Spinal cord (tissue), 10 donors: Measurements from ENCODE around the gene ANKS1A. TPM values are rescaled to one million over a fixed set of nuclear protein-coding genes. Genes with fewer than 3 reads are reported as not detected.

Source experiments
- DNase-seq, 6 donors: peaks; one replicate each; pipeline versions ENCODE4 v3.0.0 to v3.0.0-alpha.2; 2013 to 2015; ENCODE audit warnings: low spot score in 6 of 6, low read depth in 4 of 6
- H3K27ac ChIP-seq: one replicate; pipeline ENCODE4 v1.5.1; 2013; ENCODE audit warnings: low read depth, low read length, control low read depth
- H3K27me3 ChIP-seq: one replicate; pipeline ENCODE4 v1.6.1; 2013; ENCODE audit warnings: low read length; ENCODE audit not compliant: control insufficient read depth, insufficient read depth
- H3K36me3 ChIP-seq: one replicate; pipeline ENCODE4 v1.6.1; 2013; ENCODE audit warnings: low read length; ENCODE audit not compliant: control insufficient read depth, insufficient read depth
- H3K4me1 ChIP-seq: one replicate; pipeline ENCODE4 v1.6.1; 2013; ENCODE audit warnings: low read length; ENCODE audit not compliant: control insufficient read depth, insufficient read depth
- H3K4me3 ChIP-seq: one replicate; pipeline ENCODE4 v1.5.1; 2013; ENCODE audit warnings: low read depth, low read length, control low read depth
- H3K9me3 ChIP-seq: one replicate; pipeline ENCODE4 v1.6.1; 2013; ENCODE audit warnings: low read length; ENCODE audit not compliant: control insufficient read depth, insufficient read depth
- WGBS: methylation state at CpG from one replicate; pipeline ENCODE4 v1.1.5; 2013; ENCODE audit warnings: missing lambda C conversion rate; ENCODE audit not compliant: insufficient coverage; 5-methylcytosine and 5-hydroxymethylcytosine counted together
- polyA plus RNA-seq, 2 donors: library from polyadenylated mRNA; unstranded; fragments of 120-200 nt; gene quantifications; one replicate each; pipeline ENCODE4 v1.2.1, GENCODE V29; 2013; ENCODE audit not compliant: insufficient read length in 2 of 2
- total RNA-seq, 2 donors: library from RNA; depleted of rRNA in 1 of 2; stranded (reverse); fragments of 120-200 nt in 1 of 2; fragments of >200 nt in 1 of 2; gene quantifications; one replicate each; pipeline versions ENCODE4 v1.2.3 to v1.2.4, GENCODE V29; 2013 to 2014
- donor health status: healthy.

ANKS1A gene
- total and polyA plus RNA-seq, 4 donors, result 31.1 to 53.6 (median 42.4) TPM

- no CpG with 5 or more reads among the region's 1 CpG for WGBS
- Histone ChIP-seq H3K9me3 (no peaks in the 10 kb centered on the region), H3K4me1 (no peaks in the 10 kb centered on the region)
These were observed 58.5 kb downstream of the ANKS1A start for GRCh38 chr6:34947561-34947960.

GRCh38 chr6:34949636-34950035 lies 60.6 kb downstream of the ANKS1A start:
- H3K27me3 ChIP-seq, result no peaks in the 10 kb centered on the region
- H3K4me1 ChIP-seq, result no peaks in the 10 kb centered on the region
- H3K9me3 ChIP-seq, result no peaks in the 10 kb centered on the region
- DNase-seq, result peak in 1 of 6 donors; percentile 55
- no peak overlapping the region for H3K27ac ChIP-seq
- H3K4me3 ChIP-seq, result no peak overlapping the region
- no CpG with 5 or more reads among the region's 3 CpGs for WGBS
- H3K36me3 ChIP-seq, result no peaks in the 10 kb centered on the region

More at GRCh38 chr6:34947561-34947960, 58.5 kb downstream of the ANKS1A start:
- no peak for DNase-seq
- H3K27me3 ChIP-seq, result no peaks in the 10 kb centered on the region
- H3K36me3 ChIP-seq, result no peaks in the 10 kb centered on the region
- H3K27ac ChIP-seq, result no peak overlapping the region
- H3K4me3 ChIP-seq, result no peak overlapping the region

DNA sequence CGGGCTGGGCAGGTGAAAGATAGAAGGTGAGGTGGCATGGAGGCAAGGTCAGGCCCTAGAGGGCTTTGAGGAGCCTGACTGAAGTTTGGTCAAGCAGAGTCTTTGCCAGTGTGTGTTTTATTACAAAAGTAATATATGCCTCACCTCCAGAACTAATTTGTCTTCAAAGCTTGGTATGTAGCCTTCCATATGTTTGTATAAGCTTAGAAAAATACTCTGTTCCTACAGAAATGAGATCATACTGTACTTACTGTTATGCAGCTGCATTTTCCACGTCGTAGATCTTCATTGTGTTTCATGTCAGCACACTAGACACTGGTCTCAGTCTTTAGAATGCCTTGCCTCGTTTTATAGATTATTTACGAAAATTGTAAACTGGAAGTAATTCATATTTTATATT lies 61.8 kb downstream of the ANKS1A start:
- H3K9me3 ChIP-seq, result no peaks in the 10 kb centered on the region
- no peak overlapping the region for H3K27ac ChIP-seq
- H3K4me3 ChIP-seq, result no peak overlapping the region
- no peaks in the 10 kb centered on the region for H3K4me1 ChIP-seq
- no peaks in the 10 kb centered on the region for H3K36me3 ChIP-seq
- WGBS, result 78% methylated on average over 1 of the region's 5 CpGs
- H3K27me3 ChIP-seq, result no peaks in the 10 kb centered on the region
- no peak for DNase-seq

DNA sequence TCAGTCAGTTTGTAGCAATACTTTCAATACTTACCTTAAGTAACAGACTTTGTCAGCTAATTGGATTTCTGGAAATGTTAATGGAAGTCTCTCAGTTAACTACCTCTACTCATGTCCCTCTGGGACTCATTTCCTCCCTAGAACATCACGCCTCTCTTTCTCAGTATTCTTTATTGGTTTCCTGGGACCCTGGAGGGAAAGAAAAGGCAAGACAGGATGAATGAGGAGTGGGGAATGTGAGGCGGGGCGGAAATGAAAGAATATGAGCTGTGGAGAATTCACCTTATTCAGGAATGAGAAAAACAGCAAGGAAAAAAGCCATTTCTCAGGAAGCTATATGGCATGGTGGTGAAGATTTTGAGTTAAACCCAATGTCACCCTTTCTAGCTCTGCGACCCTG lies 62.7 kb downstream of the ANKS1A start:
- Histone ChIP-seq H3K27me3 (no peaks in the 10 kb centered on the region), H3K36me3 (no peaks in the 10 kb centered on the region), H3K9me3 (no peaks in the 10 kb centered on the region), H3K27ac (no peak overlapping the region), H3K4me3 (no peak overlapping the region), H3K4me1 (peaks cover 2% of the 10 kb centered on the region)
- DNase-seq, result peak in 1 of 6 donors; percentile 94
- 73% methylated on average over 2 of the region's 4 CpGs for WGBS

DNA sequence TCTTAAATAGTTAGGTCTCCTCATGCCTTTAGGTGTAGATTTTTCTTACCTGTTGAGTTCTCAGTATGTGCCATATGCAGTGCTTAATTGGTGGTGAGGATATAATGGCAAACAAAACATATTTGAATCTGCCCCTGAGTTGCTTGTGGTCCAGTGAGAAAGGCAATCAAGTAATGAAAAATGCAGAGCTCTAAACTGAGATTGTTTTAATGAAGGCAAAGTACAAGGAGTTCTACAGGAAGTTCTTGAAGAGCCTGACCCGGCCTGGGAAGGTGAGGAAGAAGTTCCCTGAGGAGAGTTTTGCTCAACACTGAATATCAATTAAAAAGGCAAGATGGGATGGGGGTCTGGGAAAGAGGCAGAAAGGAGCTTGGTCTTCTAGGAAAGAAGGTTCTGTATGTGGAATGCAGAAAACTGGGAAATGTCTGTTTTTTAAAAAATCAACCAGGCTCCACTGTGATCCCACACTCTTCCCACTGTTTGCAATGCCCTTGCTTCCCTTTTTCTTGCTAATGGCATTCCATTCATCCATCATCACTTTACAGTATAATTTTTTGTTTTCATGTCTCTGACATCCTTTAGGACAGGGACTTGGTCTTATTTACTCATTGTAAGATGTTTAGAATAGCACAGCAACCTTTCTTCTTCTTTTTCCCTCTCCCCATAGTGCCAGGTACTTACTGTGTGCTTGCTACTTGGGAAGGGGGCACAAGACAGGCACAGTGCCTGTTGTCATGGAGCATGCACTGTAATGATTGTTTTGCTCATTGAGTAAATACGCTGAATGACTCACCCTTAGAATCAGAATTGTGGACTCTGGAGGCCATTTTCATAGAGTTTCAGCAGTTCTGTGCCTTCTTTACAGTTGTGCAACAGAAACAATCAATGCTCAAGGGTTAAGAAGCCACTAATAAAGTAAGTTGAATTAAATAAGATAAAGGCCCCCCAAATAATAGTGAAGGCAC lies 64.3 kb downstream of the ANKS1A start:
- peak in 1 of 6 donors; percentile 45 for DNase-seq
- H3K36me3 ChIP-seq, result no peaks in the 10 kb centered on the region
- H3K27ac ChIP-seq, result no peak overlapping the region
- peaks cover 4% of the 10 kb centered on the region for H3K4me1 ChIP-seq
- no peaks in the 10 kb centered on the region for H3K27me3 ChIP-seq
- no peak overlapping the region for H3K4me3 ChIP-seq
- no peaks in the 10 kb centered on the region for H3K9me3 ChIP-seq
- 60% methylated on average over 1 of the region's 2 CpGs for WGBS

- DNase-seq, result no peak
- WGBS, result 60% methylated on average over 1 of the region's 3 CpGs
- Histone ChIP-seq H3K4me3 (no peak overlapping the region), H3K9me3 (no peaks in the 10 kb centered on the region), H3K36me3 (no peaks in the 10 kb centered on the region), H3K27me3 (no peaks in the 10 kb centered on the region), H3K27ac (no peak overlapping the region), H3K4me1 (peaks cover 9% of the 10 kb centered on the region)
These were observed 66.4 kb downstream of the ANKS1A start for GRCh38 chr6:34955442-34955841.

GRCh38 chr6:34957231-34957783 lies 68.3 kb downstream of the ANKS1A start:
- Histone ChIP-seq H3K9me3 (no peaks in the 10 kb centered on the region), H3K27ac (peak overlapping the region; percentile 26), H3K36me3 (no peaks in the 10 kb centered on the region), H3K27me3 (no peaks in the 10 kb centered on the region), H3K4me3 (no peak overlapping the region), H3K4me1 (peaks cover 9% of the 10 kb centered on the region)
- no CpG with 5 or more reads among the region's 2 CpGs for WGBS
- DNase-seq, result peak in 2 of 6 donors; percentile 53 to 76

DNA sequence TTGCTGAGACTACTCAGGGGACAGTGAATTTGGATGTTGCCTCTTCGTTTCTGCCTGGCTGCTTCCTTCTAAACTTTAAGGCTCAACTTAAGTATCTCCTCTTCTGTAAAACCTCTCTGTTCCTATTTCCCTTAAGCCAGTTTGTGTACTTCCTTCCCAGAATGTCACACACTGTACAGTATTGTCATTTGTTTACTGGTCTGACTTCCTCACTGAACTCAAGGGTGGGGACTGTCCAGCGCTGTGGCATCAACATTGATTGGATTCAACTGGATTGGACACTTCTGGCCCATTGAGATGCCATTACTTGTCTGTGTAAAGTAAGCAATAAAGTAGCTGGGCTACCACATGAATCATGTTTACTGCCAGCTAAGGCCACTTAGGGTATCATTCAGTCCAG lies 69.7 kb downstream of the ANKS1A start:
- 43% methylated on average over 1 of the region's 2 CpGs for WGBS
- Histone ChIP-seq H3K27me3 (no peaks in the 10 kb centered on the region), H3K27ac (no peak overlapping the region), H3K9me3 (no peaks in the 10 kb centered on the region), H3K4me1 (peaks cover 9% of the 10 kb centered on the region), H3K36me3 (no peaks in the 10 kb centered on the region), H3K4me3 (no peak overlapping the region)
- DNase-seq, result no peak

DNA sequence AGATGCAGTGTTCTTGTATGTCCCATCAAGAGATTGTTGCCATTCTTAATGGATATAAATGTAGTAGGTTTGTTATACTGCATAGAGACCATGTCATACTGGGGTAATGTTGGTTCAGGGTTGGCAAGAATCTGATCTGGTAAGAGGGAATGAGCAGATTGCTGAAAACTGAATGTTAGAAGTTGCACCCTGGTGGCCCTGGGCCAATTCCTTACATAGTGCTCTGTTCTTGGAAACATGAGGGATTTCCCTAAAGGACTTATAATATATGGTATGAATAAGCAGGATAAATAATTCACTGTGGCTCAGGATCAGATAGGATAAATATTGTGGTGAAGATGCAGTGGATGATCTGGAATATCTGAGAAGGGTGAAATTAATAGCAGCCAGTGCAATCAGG lies 70.2 kb downstream of the ANKS1A start:
- no peak overlapping the region for H3K27ac ChIP-seq
- no peak for DNase-seq

DNA sequence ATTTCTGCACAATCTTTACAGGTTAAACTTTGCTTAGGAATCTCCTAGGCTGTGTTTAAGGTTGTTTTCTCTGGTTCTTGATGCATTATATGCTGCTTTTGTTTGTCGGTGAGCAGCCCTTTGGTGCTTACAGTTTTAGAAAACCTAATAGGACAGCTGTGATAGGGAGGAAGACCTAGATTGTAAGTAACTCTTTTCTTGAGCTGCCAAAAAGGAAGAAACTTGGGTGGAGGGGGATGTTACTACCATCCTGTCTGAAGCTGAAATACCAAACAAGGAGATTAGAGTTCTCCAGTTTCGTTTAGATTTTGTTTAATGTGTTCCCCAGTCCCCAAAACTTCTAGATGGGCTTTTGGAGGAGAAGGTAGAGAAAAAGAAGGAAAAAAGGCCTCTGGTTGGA lies 72.0 kb downstream of the ANKS1A start:
- H3K4me3 ChIP-seq, result no peak overlapping the region
- H3K36me3 ChIP-seq, result no peaks in the 10 kb centered on the region
- WGBS, result 70% methylated on average over 1 of the region's 2 CpGs
- peaks cover 9% of the 10 kb centered on the region for H3K4me1 ChIP-seq
- no peak for DNase-seq
- peaks cover 2% of the 10 kb centered on the region for H3K9me3 ChIP-seq
- H3K27me3 ChIP-seq, result no peaks in the 10 kb centered on the region
- H3K27ac ChIP-seq, result no peak overlapping the region

More for the DNA sequence above, 70.2 kb downstream of the ANKS1A start:
- peaks cover 9% of the 10 kb centered on the region for H3K4me1 ChIP-seq
- no peaks in the 10 kb centered on the region for H3K9me3 ChIP-seq
- no peaks in the 10 kb centered on the region for H3K36me3 ChIP-seq
- H3K4me3 ChIP-seq, result no peak overlapping the region
- no peaks in the 10 kb centered on the region for H3K27me3 ChIP-seq
